GM18526 (cell line): Measurements from ENCODE around the gene PDE4D.

Experiments
- POLR2A ChIP-seq: IDR thresholded peaks from 3 replicates; pipeline ENCODE4 v1.6.1; 2011; ENCODE audit not compliant: insufficient read length; ENCODE audit errors: extremely low read depth

Gene PDE4D

DNA sequence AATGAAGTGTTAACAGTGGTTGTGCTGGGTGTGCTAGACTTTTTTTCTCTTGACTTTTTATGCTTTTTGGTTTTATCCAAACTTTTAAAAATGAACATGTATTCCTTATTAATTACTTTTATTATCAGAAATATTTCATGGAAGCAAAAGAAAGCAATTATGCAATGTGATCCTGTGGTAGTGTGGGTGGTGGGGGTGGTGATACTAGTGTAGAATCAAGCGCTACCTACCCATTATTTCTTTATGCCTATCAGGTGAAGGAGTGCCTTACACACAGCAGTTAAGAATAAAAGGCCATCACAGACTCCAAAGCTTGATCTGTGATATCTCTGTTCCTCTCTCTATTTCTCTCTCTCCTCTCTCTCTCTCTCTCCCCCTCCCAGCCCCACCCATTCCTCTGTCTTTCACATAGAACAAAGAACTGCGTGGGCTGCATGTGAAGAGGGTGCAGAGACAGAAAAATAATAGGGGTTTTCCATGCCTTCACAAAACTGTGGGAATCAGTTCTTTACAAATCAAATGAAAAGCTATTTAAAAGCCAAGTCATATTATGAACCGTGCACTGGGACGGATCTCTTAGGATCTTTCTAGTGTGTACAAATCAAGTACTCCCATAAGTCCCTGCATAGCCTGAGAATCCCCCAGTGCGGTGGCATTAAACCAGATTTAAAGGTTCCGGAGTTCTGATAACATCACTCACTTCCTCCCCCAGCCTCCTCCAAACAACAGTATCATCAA, 959.5 kb downstream of the PDE4D start:
- no peak for TF ChIP-seq POLR2A

DNA sequence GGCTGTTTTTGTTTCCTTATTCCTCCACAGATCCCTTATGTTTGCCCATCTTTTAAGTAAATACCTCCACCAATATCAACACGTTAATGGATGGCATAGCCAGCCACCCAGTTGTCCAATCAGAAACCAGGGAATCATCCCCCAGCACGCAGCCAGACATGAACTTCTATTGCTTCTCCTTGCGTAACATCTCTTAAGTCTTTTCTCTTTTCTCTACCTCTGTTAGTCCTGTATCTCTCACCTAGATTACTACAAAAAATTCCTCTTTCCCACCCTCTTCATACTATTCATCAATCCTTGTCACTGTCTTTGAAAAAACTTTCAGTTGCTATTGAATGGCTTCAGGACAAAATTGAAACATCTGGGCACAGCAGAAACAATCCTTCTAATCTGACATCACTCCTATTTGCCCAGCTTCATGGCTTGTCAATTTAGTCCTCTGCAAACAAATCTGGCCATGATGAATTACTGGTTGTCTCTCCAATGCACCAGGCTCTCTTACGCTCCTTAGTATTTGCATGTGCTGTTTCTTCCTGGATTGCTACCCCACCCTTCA, 961.4 kb downstream of the PDE4D start:
- TF ChIP-seq POLR2A, result no peak

DNA sequence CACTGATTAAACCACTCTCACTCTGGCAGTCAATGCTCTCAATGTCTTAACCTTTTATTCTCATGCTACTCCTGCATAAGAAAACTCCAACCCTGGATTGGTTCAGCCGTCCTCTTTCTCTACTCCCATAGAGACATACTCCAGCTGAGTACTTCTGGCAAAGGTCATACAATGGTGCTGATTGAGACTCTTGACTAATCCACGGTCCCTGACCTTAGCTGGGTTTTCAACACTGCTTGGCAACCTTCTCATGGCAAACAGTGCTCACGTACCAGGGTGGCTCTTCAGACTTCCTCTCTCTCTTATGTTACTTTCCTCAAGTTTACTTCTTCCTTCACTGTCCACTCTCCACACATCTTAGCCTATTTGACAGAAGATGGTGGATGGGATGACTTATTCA, 963.0 kb downstream of the PDE4D start:
- TF ChIP-seq POLR2A, result no peak

DNA sequence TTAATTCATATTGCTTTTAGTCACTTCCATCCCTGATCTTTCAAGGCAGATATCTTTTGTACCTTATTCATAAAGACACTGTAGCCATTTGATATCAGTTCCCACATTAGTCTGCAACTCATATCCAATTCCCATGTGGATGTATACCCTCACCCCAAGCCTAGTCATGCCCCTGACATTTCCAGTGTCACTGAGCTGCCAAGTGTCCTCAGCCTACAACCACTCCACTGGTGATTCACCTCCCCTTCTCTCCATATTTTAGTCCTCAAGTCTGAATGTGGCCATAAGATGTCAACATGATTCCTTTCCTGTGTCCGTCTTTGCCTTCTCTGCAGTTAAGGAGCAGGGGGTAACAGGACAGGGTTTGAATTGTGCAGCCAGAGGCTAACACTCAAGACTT, 963.8 kb downstream of the PDE4D start:
- TF ChIP-seq POLR2A, result no peak

DNA sequence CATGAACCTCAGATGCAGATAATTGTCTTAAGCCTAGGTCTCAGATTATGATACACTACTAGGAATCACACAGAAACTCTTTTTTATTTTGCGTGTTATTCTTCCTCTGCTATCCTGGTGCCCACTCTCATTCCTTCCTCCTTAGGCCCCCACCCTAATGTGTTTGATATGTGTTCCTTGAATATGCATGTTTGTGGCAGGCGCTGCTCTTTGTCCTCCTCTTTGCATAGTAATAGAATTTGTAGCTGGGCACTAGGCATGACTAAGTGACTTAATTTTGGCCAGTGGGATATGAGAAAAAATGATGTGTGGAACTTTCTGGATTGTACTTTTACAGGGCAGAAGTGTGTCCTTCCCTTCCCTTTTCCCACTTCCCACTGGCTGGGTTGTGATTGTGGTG, 965.6 kb downstream of the PDE4D start:
- TF ChIP-seq POLR2A, result no peak

DNA sequence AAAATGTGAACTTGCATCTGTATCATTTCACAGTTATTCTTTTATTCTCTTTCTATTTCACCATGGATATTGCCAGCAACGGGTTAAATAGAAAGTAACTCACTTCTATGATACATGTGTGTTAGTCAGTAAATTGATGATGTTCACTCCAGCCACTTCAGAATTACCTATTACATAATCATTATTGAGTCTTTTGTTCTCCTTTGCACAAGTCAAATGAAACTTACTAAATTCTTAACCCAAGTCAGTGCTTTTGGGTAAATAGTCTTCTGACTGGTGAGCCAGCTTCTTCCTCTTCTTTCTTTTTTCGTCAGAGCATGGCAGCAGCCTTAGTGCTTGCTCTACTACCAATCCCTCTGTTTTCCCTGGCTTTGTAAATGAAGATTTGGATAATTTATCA, 966.3 kb downstream of the PDE4D start:
- no peak for TF ChIP-seq POLR2A

DNA sequence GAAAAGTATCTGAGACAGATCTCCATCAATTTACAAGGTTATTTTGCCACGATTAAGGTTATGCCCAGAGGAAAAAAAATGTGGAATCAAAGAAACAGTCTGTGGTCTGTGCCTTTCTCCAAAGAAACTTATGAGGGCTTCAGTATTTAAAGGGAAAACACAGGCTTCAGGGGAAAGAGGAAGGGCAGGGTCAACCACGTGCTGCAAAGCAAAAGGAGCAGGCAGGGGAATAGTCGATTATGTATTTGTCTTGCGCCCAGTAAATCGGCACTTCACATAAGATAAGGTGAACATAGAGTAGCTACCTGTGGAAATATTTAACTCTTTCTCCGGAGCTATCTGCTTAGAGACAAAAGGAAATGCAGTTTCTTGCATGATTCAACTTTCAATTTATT, 967.0 kb downstream of the PDE4D start:
- TF ChIP-seq POLR2A, result no peak

DNA sequence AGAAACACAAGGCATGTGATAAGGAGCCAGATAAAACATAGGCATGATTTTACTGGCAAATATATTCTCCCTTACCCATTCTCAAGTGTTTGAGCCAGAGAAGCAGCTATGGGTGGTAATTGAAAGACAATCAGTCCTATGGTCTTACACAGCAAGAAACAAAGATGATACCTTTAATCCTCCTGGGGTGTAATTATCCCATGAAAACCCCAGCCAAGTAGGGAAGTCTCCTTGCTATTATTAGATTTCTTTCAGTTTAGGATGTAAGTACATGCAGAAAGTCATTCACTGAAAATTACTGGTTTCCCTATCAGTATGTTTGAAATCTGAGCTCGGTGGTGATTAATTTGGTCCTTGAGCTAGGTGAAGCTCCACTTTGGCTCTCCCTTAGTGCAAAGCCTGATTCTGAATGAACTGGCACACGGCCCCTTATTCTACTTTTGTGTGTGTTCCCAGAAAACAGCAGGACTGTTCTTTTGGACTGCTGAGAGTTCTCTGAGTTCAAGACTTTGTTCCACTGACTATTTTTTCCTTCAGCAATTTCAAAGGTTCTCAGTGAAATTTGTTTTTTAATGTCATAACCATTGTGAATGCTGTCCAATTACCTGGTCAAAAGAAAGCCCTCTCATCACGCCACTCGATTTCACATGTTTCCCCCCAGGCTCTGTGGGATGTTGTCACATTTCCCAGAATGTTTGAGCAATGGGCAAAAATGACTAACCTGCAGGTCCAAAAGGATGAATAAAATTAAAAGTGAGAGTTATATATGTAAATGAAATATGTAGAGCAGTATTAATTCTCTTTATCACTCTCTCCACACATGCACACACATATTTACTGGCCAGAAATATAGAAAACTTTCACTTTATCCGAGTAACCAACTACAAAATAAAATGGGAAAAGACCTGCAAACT, 967.6 kb downstream of the PDE4D start:
- TF ChIP-seq POLR2A, result no peak

DNA sequence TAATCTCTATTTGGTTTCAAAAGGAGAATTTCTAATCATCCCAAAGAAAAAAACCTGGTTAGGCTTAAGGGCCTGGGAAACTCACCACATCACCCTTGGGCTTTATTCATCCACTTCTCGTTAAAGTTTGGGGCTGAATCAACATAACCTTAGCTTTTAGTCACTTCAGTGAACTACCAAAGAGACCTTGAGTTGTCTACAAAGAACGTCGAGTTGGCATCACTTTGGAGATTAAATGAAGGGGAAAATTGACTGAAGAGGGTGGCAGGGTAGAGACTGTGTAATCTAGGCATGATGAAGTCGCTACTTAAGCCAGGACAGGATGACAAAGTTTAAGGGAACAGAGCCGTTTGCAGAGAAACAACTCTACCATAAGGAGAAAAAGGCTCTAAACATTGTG, 969.2 kb downstream of the PDE4D start:
- no peak for TF ChIP-seq POLR2A

DNA sequence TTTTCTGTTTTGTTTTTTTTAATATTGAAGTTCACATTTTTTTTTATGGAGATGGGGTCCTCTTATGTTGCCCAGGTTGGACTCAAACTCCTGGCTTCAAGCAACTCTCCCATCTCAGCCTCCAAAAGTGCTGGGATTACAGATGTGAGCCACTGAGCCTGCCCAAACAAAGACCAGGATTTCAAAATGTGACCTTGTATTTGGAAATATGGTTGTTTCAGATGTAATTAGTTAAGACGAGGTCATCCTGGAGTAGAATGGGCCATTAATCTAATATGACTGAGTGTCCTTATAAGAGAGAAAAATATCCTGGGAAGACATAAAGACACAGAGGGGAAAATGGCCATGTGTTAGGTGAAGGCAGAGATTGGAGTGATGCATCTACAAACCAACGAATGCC, 970.2 kb downstream of the PDE4D start:
- no peak for TF ChIP-seq POLR2A

DNA sequence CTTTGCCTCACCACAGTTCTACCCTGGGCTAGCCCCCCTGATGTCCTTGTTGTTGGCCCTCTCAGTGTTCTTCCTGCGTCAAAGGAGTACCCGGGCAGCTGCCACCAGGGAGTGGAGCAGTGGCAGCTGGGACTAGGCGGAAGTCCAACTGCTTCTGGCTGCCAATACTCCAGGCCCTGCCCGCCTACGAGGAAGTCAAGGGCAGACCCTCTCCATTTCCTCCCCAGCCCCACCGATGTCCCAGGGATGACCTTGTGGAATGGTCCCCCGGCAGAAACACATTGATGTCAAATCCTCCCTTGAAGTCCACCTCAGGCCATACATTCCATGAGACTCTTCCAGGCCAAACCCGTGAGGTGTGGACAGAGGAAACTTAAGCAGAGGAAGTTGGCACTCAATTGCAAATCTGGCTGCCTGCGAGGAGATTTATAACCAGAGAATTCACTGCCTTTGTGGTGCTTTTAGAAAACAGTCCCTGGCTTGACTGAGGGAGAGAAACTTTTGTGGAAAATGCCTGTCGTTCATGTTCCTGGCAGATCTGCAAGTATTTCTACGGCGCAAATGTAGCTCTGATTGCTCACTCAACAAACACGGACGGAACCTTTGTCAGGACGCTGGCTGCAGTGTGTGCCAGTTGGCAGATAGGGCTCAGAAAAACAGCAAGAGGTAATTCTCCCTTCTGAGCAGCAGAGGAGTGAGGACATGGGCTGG, 970.9 kb downstream of the PDE4D start:
- no peak for TF ChIP-seq POLR2A

DNA sequence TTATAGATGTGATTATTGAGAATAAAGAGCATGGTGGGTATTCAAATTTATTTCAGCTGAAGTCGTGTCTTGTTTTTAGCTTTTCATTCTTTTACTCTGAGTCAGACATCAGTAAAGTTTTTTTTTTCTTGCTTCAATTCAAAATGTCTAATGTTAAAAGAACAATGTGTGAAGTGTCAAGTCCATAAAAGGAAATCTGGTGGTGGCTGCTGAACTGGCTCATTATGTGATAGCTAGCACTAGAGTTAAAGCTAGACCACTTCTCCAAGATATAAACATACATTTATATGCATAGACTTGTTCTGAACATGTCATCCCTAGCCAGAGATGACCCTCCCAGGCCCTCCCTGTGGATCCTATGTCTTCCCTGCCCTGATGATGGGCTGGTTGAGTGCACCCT, 972.4 kb downstream of the PDE4D start:
- TF ChIP-seq POLR2A, result no peak

DNA sequence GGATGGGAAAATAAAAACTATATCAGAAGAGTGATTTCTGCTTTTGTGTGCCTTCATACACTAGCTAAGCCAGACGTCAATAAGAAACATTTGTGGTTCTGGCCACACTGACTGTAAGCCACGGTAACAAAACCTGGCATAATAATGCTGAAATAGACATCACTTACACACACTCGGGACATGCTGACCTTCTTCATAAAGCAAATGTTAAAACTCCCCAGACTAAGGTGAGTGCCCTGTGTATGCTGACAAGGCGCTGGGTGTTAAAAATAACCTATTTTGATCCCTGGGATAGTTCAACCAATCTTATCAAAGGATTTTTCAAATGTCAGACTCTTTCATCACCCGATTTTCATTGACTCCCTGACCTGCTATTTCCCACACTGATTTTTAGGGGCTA, 973.7 kb downstream of the PDE4D start:
- no peak for TF ChIP-seq POLR2A
